GM12878 (cell line): ENCODE data around the gene KANK4. TPM values are rescaled to one million over a fixed set of nuclear protein-coding genes. Genes with fewer than 3 reads are reported as not detected.

Experiments used
- ATAC-seq: fragments of 200-7000 bp; cut with Tn5 transposase; 3 replicates; pipeline ENCODE4 v1.9.1; 2020; ENCODE audit warnings: mild to moderate bottlenecking, moderate library complexity
- BruUV-seq: library from RNA; stranded (reverse); fragments of 400-500 nt; replicated peaks from 2 replicates; lab custom pipeline; 2021; lab: Mats Ljungman, UMichigan
- CTCF ChIA-PET: fragments of 300-600 bp; sonication (Branson Sonifier 250); formaldehyde crosslinking; extraction: SDS; loops from one replicate; lab custom pipeline; 2021; ENCODE audit warnings: inconsistent platforms; lab: Yijun Ruan, JAX
- POLR2A ChIA-PET: fragments of 350-600 bp; formaldehyde crosslinking; extraction: SDS; loops from one replicate; lab custom pipeline; 2021; ENCODE audit warnings: inconsistent platforms; lab: Charles Lee
- RAD21 ChIA-PET: fragments of 300-600 bp; sonication (Branson Sonifier 250); formaldehyde crosslinking; loops from one replicate; lab custom pipeline; 2023; ENCODE audit warnings: antibody characterized with exemption; ENCODE audit not compliant: unreplicated experiment; lab: Charles Lee
- SMC1A ChIA-PET: fragments of 300-600 bp; sonication (Branson Sonifier 250); formaldehyde crosslinking; loops from one replicate; lab custom pipeline; 2023; ENCODE audit not compliant: unreplicated experiment, uncharacterized antibody; lab: Charles Lee
- DNase-seq: peaks from one replicate; pipeline ENCODE4 v3.0.0-alpha.2; 2011; ENCODE audit warnings: low read depth, low spot score
- FAIRE-seq: peaks from 3 replicates; lab custom pipeline; 2011; peaks lifted over from hg19 to GRCh38; lab: Jason Lieb, UNC
- H2AFZ ChIP-seq: 2 replicates; pipeline ENCODE4 v1.6.0; 2011; ENCODE audit warnings: low read depth, low read length, control low read depth; ENCODE audit not compliant: control insufficient read depth
- H3K27ac ChIP-seq: 2 replicates; pipeline ENCODE4 v1.5.1; 2011; ENCODE audit warnings: control low read depth; ENCODE audit not compliant: control insufficient read depth, insufficient read depth
- H3K27me3 ChIP-seq, 2 experiments: replicated peaks in 1 of 2; 2 replicates each; pipeline versions ENCODE4 v1.6.0 to v1.6.1; 2011; ENCODE audit warnings: low read length in 1 of 2; ENCODE audit not compliant: control insufficient read depth in 2 of 2, insufficient read depth in 2 of 2
- H3K36me3 ChIP-seq, 2 experiments: 2 replicates each; pipeline ENCODE4 v1.5.1; 2011; ENCODE audit warnings: low read length in 1 of 2; ENCODE audit not compliant: control insufficient read depth in 2 of 2, insufficient read depth in 2 of 2
- H3K4me1 ChIP-seq: 2 replicates; pipeline ENCODE4 v1.6.1; 2011; ENCODE audit warnings: mild to moderate bottlenecking, low read length, moderate library complexity, mixed read lengths; ENCODE audit not compliant: control insufficient read depth, insufficient read depth
- H3K4me2 ChIP-seq: 2 replicates; pipeline ENCODE4 v1.6.0; 2011; ENCODE audit warnings: control low read depth; ENCODE audit not compliant: control insufficient read depth, insufficient read depth
- H3K4me3 ChIP-seq: fragments of 200-600 bp; sonication (generic); 2 replicates; pipeline ENCODE4 v1.5.1; 2016
- H3K79me2 ChIP-seq: 2 replicates; pipeline ENCODE4 v1.6.0; 2011; ENCODE audit warnings: low read length; ENCODE audit not compliant: control insufficient read depth, insufficient read depth
- H3K9ac ChIP-seq: 2 replicates; pipeline ENCODE4 v1.8.0; 2011; ENCODE audit warnings: low read length, control low read depth, mixed read lengths; ENCODE audit not compliant: control insufficient read depth, insufficient read depth
- H3K9me3 ChIP-seq: replicated peaks from 3 replicates; pipeline ENCODE4 v1.5.1; 2011; ENCODE audit warnings: mild to moderate bottlenecking, low read length; ENCODE audit not compliant: control insufficient read depth, insufficient read depth
- H4K20me1 ChIP-seq: 2 replicates; pipeline ENCODE4 v1.6.0; 2011; ENCODE audit not compliant: control insufficient read depth, insufficient read depth
- ATF2 ChIP-seq: IDR thresholded peaks from 2 replicates; pipeline ENCODE4 v1.6.1; 2012; ENCODE audit warnings: low read length, inconsistent platforms
- FOS ChIP-seq: IDR thresholded peaks from 3 replicates; pipeline ENCODE4 v1.6.1; 2011; ENCODE audit warnings: borderline replicate concordance; ENCODE audit not compliant: insufficient read length; ENCODE audit errors: extremely low read depth
- HDGF ChIP-seq: fragments of 450-650 bp; IDR thresholded peaks from 2 replicates; pipeline ENCODE4 v1.6.1; 2016; ENCODE audit warnings: antibody characterized with exemption
- NFYB ChIP-seq: IDR thresholded peaks from 2 replicates; pipeline ENCODE4 v1.6.1; 2011; ENCODE audit warnings: low read depth, mild to moderate bottlenecking, low read length, improper control_type of control experiment, moderate library complexity; ENCODE audit not compliant: insufficient read depth
- NRF1 ChIP-seq: conservative IDR thresholded peaks from 2 replicates; pipeline ENCODE4 v1.6.1; 2011; ENCODE audit warnings: mild to moderate bottlenecking, low read depth, low read length, improper control_type of control experiment
- POU2F2 ChIP-seq: IDR thresholded peaks from 3 replicates; pipeline ENCODE4 v1.6.1; 2011; ENCODE audit warnings: low read depth, mild to moderate bottlenecking, low read length, borderline replicate concordance
- REST ChIP-seq: IDR thresholded peaks from 2 replicates; pipeline ENCODE4 v1.6.1; 2012; ENCODE audit warnings: mild to moderate bottlenecking, low read depth, low read length
- SREBF2 ChIP-seq: IDR thresholded peaks from 2 replicates; pipeline ENCODE4 v1.6.1; 2012; ENCODE audit warnings: mild to moderate bottlenecking, low read length
- WGBS: methylation state at CpG from one replicate; pipeline ENCODE4 v1.1.6; 2016; ENCODE audit warnings: low lambda C conversion rate; ENCODE audit not compliant: insufficient replicate concordance, insufficient coverage; ENCODE audit errors: missing lambda C conversion rate; 5-methylcytosine and 5-hydroxymethylcytosine counted together
- in situ Hi-C: fragments of 300-500 bp; cut with MboI; formaldehyde crosslinking; loops from 9 replicates; pipeline ENCODE4 v1.14.3; 2018; ENCODE audit warnings: mixed read lengths
- intact Hi-C: fragments of 100-400 bp; cut with micrococcal nuclease; formaldehyde crosslinking; loops from one replicate; pipeline ENCODE4 v1.14.2; 2022; ENCODE audit not compliant: unreplicated experiment
- polyA plus RNA-seq, 11 experiments: library from polyadenylated mRNA; depleted of rRNA in 4 of 11; unstranded in 6 of 11; stranded (reverse) in 5 of 11; fragments of >200 nt; fragmentation: Nextera tagmentation in 4 of 11; fragmentation: Illumina TruSeq in 1 of 11; extraction: Ambion mirVana in 4 of 11; extraction: Trizol in 1 of 11; gene quantifications; 1 replicate in 1 of 11; 2 replicates in 10 of 11; pipeline versions ENCODE4 v1.2.1 to v1.2.3, GENCODE V29; 2011 to 2016; ENCODE audit warnings: inconsistent platforms in 2 of 11, missing spikeins in 2 of 11, low read depth in 1 of 11
- total RNA-seq, 4 experiments: library from RNA; depleted of rRNA in 3 of 4; stranded (reverse); fragments of >200 nt in 3 of 4; fragmentation: Illumina TruSeq in 1 of 4; extraction: Trizol in 1 of 4; gene quantifications; 2 replicates each; pipeline versions ENCODE4 v1.2.1 to v1.2.3, GENCODE V29; 2013 to 2021
- TF ChIP-seq, protein P1 (sequence below): IDR thresholded peaks from 2 replicates; pipeline ENCODE4 v1.6.1; 2012; ENCODE audit warnings: low read depth, low read length, improper control_type of control experiment

KANK4 gene
- total and polyA plus RNA-seq, 10 of the 15 experiments (the other 5 are each of a cell fraction or from before 2014, with no cell fraction given), result not detected

GRCh38 chr1:62208970-62209369, 110.3 kb downstream of the KANK4 start:
- 4% methylated on average over 1 of the region's 1 CpG for WGBS
- H3K27me3 ChIP-seq, result no peaks in the 10 kb centered on the region
- ChIA-PET POLR2A (no interaction called here), RAD21 (no interaction called here), CTCF (no interaction called here)
- no peak overlapping the region for H3K4me2 ChIP-seq
- no peak overlapping the region for H2AFZ ChIP-seq
- H4K20me1 ChIP-seq, result no peaks in the 10 kb centered on the region
- no peaks in the 10 kb centered on the region for H3K79me2 ChIP-seq
- DNase-seq, result no peak
- no TSS peak for BruUV-seq
- no peaks in the 10 kb centered on the region for H3K4me1 ChIP-seq
- H3K27ac ChIP-seq, result no peak overlapping the region
- H3K36me3 ChIP-seq, result no peaks in the 10 kb centered on the region
- FAIRE-seq, result no peak
- no peak overlapping the region for H3K9ac ChIP-seq
- H3K9me3 ChIP-seq, result no peaks in the 10 kb centered on the region; the same call in 2 of the 3 replicates
- no peak for TF ChIP-seq FOS
- TF ChIP-seq NFYB, result no peak
- no peak for TF ChIP-seq SREBF2
- TF ChIP-seq, protein P1, sequence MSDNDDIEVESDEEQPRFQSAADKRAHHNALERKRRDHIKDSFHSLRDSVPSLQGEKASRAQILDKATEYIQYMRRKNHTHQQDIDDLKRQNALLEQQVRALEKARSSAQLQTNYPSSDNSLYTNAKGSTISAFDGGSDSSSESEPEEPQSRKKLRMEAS, result no peak
- TF ChIP-seq, all 136 proteins: peak for 0
- no peak for ATAC-seq
- SMC1A ChIA-PET, result no interaction called here
- intact Hi-C loops, result no loop called here
- in situ Hi-C loops, result no loop called here
- H3K4me3 ChIP-seq, result no peak overlapping the region

DNA sequence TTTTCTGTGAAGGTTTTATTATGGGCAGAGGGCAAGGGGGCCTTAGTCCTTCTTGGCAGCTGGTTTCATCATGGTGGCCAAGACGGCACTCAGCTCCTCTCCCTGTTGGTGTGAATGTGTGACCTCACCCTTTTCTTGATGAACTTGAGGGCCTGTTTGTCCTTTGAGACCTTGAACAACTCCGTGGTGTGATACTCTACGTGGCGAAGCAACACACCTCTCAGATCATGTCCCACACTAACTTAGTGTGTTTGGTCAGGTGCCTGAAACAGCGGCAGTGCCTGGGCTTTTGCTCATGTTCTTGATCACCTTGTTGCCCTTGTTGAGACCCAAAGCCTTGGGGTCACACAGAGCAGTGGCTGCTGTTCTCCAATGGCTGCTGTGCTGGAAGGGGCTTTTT, 111.1 kb downstream of the KANK4 start:
- Histone ChIP-seq H4K20me1 (no peaks in the 10 kb centered on the region), H3K4me2 (no peak overlapping the region), H3K9ac (no peak overlapping the region), H3K27me3 (no peaks in the 10 kb centered on the region), H3K4me3 (no peak overlapping the region), H2AFZ (no peak overlapping the region), H3K27ac (no peak overlapping the region), H3K9me3 (no peaks in the 10 kb centered on the region; the same call in 2 of the 3 replicates), H3K79me2 (no peaks in the 10 kb centered on the region), H3K4me1 (no peaks in the 10 kb centered on the region), H3K36me3 (no peaks in the 10 kb centered on the region)
- RAD21 ChIA-PET, result no interaction called here
- BruUV-seq, result no TSS peak
- in situ Hi-C loops (no loop called here), intact Hi-C loops (no loop called here)
- FAIRE-seq (no peak), DNase-seq (no peak)
- SMC1A ChIA-PET, result no interaction called here
- POLR2A ChIA-PET, result no interaction called here
- CTCF ChIA-PET, result no interaction called here
- WGBS, result 51% methylated on average over 5 of the region's 5 CpGs
- TF ChIP-seq NRF1, result no peak
- no peak for TF ChIP-seq HDGF
- TF ChIP-seq ATF2, result no peak
- no peak for TF ChIP-seq REST
- TF ChIP-seq POU2F2, result no peak
- TF ChIP-seq, all 136 proteins: peak for 0
- no peak for ATAC-seq
